ENCODE results near the gene FMNL2.

DNA sequence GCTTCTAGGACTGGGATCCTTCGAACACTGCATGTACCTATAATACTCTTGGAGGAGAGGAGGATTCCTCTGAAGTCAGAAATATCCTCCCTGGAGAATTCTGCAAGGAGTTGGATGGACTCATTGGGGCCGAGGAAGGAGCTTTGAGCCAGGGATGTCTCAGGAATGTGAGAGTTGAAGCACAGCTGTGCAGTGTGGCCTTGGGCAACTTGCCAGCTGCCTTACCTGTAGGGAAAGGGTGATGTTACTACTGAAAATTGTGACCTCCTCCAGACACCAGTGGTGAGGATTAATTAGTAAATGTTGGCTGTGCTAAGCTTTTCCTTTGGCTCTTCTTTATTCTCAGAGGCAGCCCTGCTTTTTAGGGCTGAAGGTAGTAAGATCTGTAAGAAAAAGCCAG, 41.4 kb downstream of the FMNL2 start:
- no peak for TF ChIP-seq EZH2 (IDR thresholded peaks at IDR 0.05; ENCODE audit: insufficient read depth, poor library complexity, severe bottlenecking)
- no peak for TF ChIP-seq EZH2phosphoT487 (IDR thresholded peaks at IDR 0.05; ENCODE audit: insufficient read depth, low read depth)
